Measurements from ENCODE around the gene TMEM151B.

DNA sequence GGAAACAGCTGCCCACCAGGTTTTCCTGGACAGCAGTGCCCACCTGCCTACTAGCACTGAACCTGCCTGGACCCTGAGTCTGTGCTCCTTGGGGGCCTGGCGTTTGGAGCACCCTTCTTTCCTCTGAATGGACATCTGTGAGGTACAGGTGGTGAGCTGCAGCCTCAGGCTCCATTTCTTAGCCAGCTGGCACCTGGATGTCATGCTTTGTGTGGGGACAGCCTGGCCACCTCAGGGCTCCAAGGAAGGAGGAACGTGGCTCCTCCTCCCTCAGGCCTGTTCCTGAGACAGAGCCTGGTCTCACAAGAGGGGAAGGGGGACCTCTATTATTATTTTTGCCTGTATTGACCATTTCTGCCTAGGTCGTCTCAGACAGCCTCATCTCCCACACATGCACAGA lies 8.1 kb downstream of the TMEM151B start:
- TF ChIP-seq, protein P1, sequence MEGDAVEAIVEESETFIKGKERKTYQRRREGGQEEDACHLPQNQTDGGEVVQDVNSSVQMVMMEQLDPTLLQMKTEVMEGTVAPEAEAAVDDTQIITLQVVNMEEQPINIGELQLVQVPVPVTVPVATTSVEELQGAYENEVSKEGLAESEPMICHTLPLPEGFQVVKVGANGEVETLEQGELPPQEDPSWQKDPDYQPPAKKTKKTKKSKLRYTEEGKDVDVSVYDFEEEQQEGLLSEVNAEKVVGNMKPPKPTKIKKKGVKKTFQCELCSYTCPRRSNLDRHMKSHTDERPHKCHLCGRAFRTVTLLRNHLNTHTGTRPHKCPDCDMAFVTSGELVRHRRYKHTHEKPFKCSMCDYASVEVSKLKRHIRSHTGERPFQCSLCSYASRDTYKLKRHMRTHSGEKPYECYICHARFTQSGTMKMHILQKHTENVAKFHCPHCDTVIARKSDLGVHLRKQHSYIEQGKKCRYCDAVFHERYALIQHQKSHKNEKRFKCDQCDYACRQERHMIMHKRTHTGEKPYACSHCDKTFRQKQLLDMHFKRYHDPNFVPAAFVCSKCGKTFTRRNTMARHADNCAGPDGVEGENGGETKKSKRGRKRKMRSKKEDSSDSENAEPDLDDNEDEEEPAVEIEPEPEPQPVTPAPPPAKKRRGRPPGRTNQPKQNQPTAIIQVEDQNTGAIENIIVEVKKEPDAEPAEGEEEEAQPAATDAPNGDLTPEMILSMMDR (IDR thresholded peaks at IDR 0.05; ENCODE audit: low read depth, low read length) = no peak
- no peak for TF ChIP-seq EZH2phosphoT487 (IDR thresholded peaks at IDR 0.05; ENCODE audit: low read depth)

All from OCI-LY3 (cell line).